Testis (tissue), 5 donors: ENCODE data around the gene IDH3B. TPM values are rescaled to one million over a fixed set of nuclear protein-coding genes. Genes with fewer than 3 reads are reported as not detected.

Experiments
- DNase-seq: peaks from one replicate; pipeline ENCODE4 v3.0.0-alpha.2; 2019
- H3K27ac ChIP-seq, 2 donors: fragments of 200-600 bp; sonication (generic); one replicate each; pipeline ENCODE4 v1.5.1; 2019
- H3K27me3 ChIP-seq: fragments of 200-600 bp; sonication (generic); one replicate; pipeline ENCODE4 v1.5.1; 2019
- H3K36me3 ChIP-seq: fragments of 200-600 bp; sonication (generic); one replicate; pipeline ENCODE4 v1.5.1; 2017; ENCODE audit warnings: low read depth; ENCODE audit errors: missing control alignments
- H3K4me1 ChIP-seq: fragments of 200-600 bp; sonication (generic); one replicate; pipeline ENCODE4 v1.5.1; 2019
- H3K4me3 ChIP-seq, 2 donors: fragments of 200-600 bp; sonication (generic); one replicate each; pipeline ENCODE4 v1.5.1; 2017 to 2019
- H3K9me3 ChIP-seq: fragments of 200-600 bp; sonication (generic); one replicate; pipeline ENCODE4 v1.5.1; 2017
- CTCF ChIP-seq, 3 experiments: fragments of 450-650 bp in 2 of 3; fragments of 200-600 bp in 1 of 3; sonication (generic) in 1 of 3; IDR thresholded peaks; one replicate each; pipeline ENCODE4 v1.5.1; 2016 to 2019; ENCODE audit warnings: antibody characterized with exemption in 3 of 3, mild to moderate bottlenecking in 2 of 3, moderate library complexity in 1 of 3
- POLR2A ChIP-seq: fragments of 450-650 bp; IDR thresholded peaks from one replicate; pipeline ENCODE4 v1.6.1; 2017; ENCODE audit warnings: antibody characterized with exemption, mild to moderate bottlenecking, moderate library complexity
- WGBS, 2 donors: methylation state at CpG; one replicate each; pipeline ENCODE4 v1.1.5; 2018; 5-methylcytosine and 5-hydroxymethylcytosine counted together
- intact Hi-C: fragments of 100-400 bp; cut with DNase I; formaldehyde crosslinking; loops from one replicate; pipeline ENCODE4 v1.15.1; 2023; ENCODE audit warnings: low total_unique reads
- long read RNA-seq, 2 donors: transcript quantifications; one replicate each; lab custom pipeline, GENCODE V29; 2026
- polyA plus RNA-seq: library from polyadenylated mRNA; stranded (reverse); fragments of 350-450 nt; fragmentation: Illumina TruSeq; extraction: RNeasy Lipid Tissue Mini Kit (QIAGEN cat#74804); gene quantifications from one replicate; pipeline ENCODE4 v1.2.3, GENCODE V29; 2014; ENCODE audit warnings: low read depth, low replicate concordance; ENCODE audit not compliant: insufficient read depth
- total RNA-seq, 2 donors: library from RNA; depleted of rRNA; stranded (reverse); fragments of >200 nt; gene quantifications; one replicate each; pipeline ENCODE4 v1.2.3, GENCODE V29; 2016

IDH3B gene
- total RNA-seq = 100 to 1,000 TPM; 105 to 123 TPM
- polyA plus RNA-seq = 90.6 TPM
- long read RNA-seq, donor 1, transcript IDH3B-201 (12 exons, 1,545 nt) = major isoform, 18 of 21 reads
- long read RNA-seq, donor 1, partial matches to known transcripts = 0 of 21 reads
- long read RNA-seq, donor 1, other reads (novel, unspliced or antisense) = 0 of 21 reads
- long read RNA-seq, donor 2, transcript IDH3B-201 (12 exons, 1,545 nt) = major isoform, 15 of 15 reads
- long read RNA-seq, donor 2, partial matches to known transcripts = 0 of 15 reads
- long read RNA-seq, donor 2, other reads (novel, unspliced or antisense) = 0 of 15 reads

GRCh38 chr20:2663887-2664719, at the start of gene IDH3B:
IDH3B (minus strand) TSS chr20:2664216; CDS start chr20:2664188, 28 bp downstream.
- H3K4me3 ChIP-seq = peak within 1 kb of the TSS; percentile 74 to 85
- intact Hi-C loops = no loop called here
- H3K9me3 ChIP-seq = no peaks in the 10 kb centered on the region
- no peaks in the 10 kb centered on the region for H3K36me3 ChIP-seq
- 5 to 10% methylated on average over 38 to 48 of the region's 49 CpGs for WGBS, 2 donors
- TF ChIP-seq POLR2A = peak; percentile 49
- no peak for TF ChIP-seq CTCF (IDR thresholded peaks at IDR 0.05)
- H3K4me1 ChIP-seq = peaks cover 6% of the 10 kb centered on the region
- peak within 1 kb of the TSS; percentile 80 to 89 for H3K27ac ChIP-seq
- H3K27me3 ChIP-seq = no peaks in the 10 kb centered on the region
- DNase-seq = peak; percentile 97

- Histone ChIP-seq H3K36me3 (no peaks in the 10 kb centered on the region), H3K9me3 (no peaks in the 10 kb centered on the region), H3K4me3 (no peak overlapping the region), H3K27me3 (no peaks in the 10 kb centered on the region), H3K27ac (no peak overlapping the region), H3K4me1 (no peaks in the 10 kb centered on the region)
- DNase-seq = no peak
- TF ChIP-seq POLR2A = no peak
- TF ChIP-seq CTCF (IDR thresholded peaks at IDR 0.05) = no peak
- WGBS, 2 donors = 37 to 45% methylated on average over 3 of the region's 3 CpGs
- intact Hi-C loops = no loop called here
Measured at GRCh38 chr20:2713285-2713684, 49.3 kb upstream of the IDH3B start.

- H3K9me3 ChIP-seq = no peaks in the 10 kb centered on the region
- H3K36me3 ChIP-seq = no peaks in the 10 kb centered on the region
- no peak overlapping the region for H3K27ac ChIP-seq
- no peaks in the 10 kb centered on the region for H3K4me1 ChIP-seq
- no peak for DNase-seq
- H3K27me3 ChIP-seq = no peaks in the 10 kb centered on the region
- 72 to 77% methylated on average over 11 to 17 of the region's 17 CpGs for WGBS, 2 donors
- H3K4me3 ChIP-seq = no peak overlapping the region
- intact Hi-C loops = no loop called here
- TF ChIP-seq POLR2A (no peak), CTCF (IDR thresholded peaks at IDR 0.05) (no peak)
Measured at GRCh38 chr20:2709205-2709981, 45.4 kb upstream of the IDH3B start.

- intact Hi-C loops = no loop called here
- Histone ChIP-seq H3K36me3 (no peaks in the 10 kb centered on the region), H3K27ac (no peak overlapping the region), H3K4me1 (no peaks in the 10 kb centered on the region), H3K27me3 (no peaks in the 10 kb centered on the region), H3K4me3 (no peak overlapping the region), H3K9me3 (no peaks in the 10 kb centered on the region)
- no peak for TF ChIP-seq POLR2A
- no peak for TF ChIP-seq CTCF (IDR thresholded peaks at IDR 0.05)
- DNase-seq = no peak
- 84 to 94% methylated on average over 6 to 9 of the region's 9 CpGs for WGBS, 2 donors
Measured at GRCh38 chr20:2708665-2709064, 44.6 kb upstream of the IDH3B start.
